ENCODE results near the gene TTC8.
A peak's percentile ranks its signal among the peaks of the same experiment; 100 is the strongest.

The TTC8 gene

GRCh38 chr14:88870777-88871176 lies 46.3 kb downstream of the TTC8 start:
- DNase-seq = peak in 1 of 2 experiments; percentile 6

GRCh38 chr14:88871429-88871828 lies 47.0 kb downstream of the TTC8 start:
- DNase-seq = no peak

GRCh38 chr14:88872976-88873375 lies 48.5 kb downstream of the TTC8 start:
- no peak for DNase-seq

GRCh38 chr14:88877192-88877591 lies 52.7 kb downstream of the TTC8 start:
- DNase-seq = no peak

DNA sequence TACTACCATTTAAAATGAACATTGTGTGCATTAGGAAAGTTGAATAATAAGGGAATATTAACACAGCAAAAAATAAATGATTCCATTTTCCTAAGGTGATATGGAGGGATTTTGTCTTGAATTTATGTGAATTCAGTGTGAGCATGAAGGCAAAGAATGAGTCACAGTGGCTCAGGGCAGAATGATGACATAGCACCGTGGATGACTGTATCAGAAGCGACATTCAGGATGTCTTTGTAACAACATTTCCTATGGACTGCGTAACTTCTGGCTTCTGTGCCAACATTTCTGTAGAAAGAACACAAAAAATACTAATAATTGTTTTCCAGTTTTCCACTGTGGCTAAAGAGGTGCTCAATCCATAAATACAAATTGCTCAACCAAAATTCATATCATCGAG lies 54.6 kb downstream of the TTC8 start:
- DNase-seq = no peak

DNA sequence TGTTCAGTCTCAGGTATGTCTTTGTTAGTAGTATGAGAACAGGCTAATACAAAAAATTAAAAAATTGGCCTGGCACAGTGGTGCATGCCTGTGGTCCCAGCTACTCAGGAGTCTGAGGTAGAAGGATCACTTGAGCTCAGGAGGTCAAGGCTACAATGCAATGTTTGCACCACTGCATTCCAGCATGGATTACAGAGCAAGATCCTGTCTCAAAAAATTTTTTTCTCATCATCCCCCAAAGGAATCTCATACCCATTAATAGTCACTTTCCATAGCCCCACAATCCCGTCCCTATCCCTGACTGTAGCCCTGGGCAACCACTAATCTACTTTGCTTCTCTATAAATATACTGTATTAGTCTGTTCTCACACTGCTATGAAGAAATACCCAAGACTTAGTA lies 57.8 kb downstream of the TTC8 start:
- DNase-seq = no peak

DNA sequence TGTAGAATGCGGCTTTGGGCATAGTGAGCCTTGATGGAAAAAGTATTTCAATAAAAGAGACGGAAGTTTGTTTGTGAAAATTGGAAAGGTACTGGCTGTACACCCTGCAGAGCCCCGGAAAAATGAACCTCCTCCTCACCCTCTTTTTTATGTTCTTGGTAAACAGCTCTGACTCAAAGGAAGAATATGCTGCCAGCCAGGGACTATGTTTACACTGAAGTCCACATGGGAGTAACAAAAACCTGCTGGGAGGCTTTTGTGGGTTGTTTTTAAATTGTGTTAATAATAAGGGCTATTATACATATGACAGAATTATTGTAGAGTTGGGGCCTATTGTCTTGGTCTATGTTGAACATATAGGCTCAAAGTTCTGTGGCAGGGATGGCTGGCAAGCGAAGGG lies 70.7 kb downstream of the TTC8 start:
- no peak for DNase-seq

- no peak for DNase-seq
These were observed 76.7 kb downstream of the TTC8 start for GRCh38 chr14:88901189-88901588.

DNA sequence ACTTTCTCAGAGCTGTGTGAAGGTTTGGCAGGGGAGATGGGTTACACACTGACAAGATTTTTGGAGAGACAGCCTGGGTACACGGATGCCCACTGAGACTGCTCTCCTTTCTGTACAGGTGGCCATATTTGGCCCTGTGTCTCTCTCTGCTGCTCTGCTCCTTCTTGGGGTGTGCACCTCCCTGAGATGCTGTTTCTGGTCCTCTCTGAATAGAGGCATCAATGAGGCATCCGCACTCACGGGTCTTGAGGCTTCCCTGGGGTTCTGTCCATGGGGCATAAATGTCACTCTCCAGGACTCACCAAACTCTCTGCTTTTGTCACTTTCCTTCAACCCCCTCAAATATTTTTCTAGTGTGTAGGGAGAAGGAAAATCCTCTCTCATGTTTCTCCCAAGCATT lies 77.5 kb downstream of the TTC8 start:
- no peak for DNase-seq

- no peak for DNase-seq
These were observed 78.4 kb downstream of the TTC8 start for GRCh38 chr14:88902850-88903249.

- DNase-seq = no peak
These were observed 79.8 kb downstream of the TTC8 start for GRCh38 chr14:88904206-88904647.

GRCh38 chr14:88904864-88905263 lies 80.4 kb downstream of the TTC8 start:
- DNase-seq = no peak

- no peak for DNase-seq
These were observed 83.8 kb downstream of the TTC8 start for GRCh38 chr14:88908216-88908615.

DNA sequence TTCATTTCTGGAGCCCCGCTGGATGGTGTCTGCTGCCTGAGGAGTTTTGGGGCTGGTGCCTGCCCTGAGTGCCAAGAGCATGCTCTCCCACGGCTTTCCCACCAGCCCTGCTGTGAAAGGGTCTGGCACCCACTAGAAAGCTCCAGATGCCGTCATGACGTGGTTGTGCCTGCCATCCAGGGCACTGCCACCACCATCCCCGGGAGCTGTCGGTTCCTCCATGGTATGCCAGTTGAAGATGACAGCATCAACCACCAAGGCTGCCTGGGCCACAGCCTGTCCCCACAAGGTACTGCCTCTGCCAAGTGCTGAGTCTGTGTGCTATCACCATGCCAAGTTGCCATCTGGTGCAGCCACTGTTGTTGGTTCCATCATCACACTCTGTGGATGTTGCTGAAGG lies 85.9 kb downstream of the TTC8 start:
- no peak for DNase-seq

- DNase-seq = no peak
These were observed 87.4 kb downstream of the TTC8 start for GRCh38 chr14:88911809-88912208.

GRCh38 chr14:88914956-88915355 lies 90.5 kb downstream of the TTC8 start:
- no peak for DNase-seq

- no peak for DNase-seq
These were observed 95.1 kb downstream of the TTC8 start for GRCh38 chr14:88919502-88919901.

Measured in NCI-H526 (cell line).